T follicular helper cell (primary cell): Measurements from ENCODE around the gene CACNG5.

ENCODE experiments used
- DNase-seq: peaks from one replicate; pipeline ENCODE4 v3.0.0-alpha.2; 2020; ENCODE audit warnings: low read depth

Gene CACNG5

DNA sequence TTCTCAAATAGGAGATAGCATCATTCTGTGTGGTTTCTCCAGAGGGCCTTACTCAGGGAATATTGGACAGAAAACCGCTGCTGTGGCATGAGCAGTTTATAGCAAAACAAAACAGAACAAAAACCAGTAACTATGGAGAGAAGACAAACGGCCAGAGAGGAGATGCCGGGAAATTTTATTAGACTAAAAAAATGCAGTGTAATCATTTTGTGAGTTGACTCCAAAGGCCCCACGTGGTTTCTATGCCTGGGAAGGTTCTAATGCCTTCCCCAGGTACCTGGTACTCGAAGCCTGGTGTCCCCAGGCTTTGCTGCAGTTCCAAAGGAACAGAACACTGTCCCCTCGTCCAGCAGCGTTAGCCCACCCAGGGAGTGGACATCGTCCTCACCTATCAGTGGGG is 12.9 kb upstream of the CACNG5 start:
- no peak for DNase-seq

DNA sequence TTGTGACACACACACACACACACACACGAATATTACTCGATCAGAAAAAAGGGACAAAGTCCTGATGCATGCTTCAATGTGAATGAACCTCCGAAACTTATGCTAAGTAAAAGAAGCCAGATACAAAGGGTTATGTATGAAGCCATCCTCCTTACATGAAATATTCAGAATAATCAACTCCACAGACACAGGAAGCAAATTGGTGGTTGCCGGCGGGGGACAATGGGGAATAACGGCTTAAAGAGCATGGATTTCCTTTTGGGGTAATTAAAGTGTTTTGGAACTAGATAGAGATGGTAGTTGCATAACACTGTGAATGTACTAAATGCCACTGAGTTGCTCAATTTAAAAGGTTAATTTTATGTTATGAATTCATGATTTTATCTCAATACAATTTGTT is 8.1 kb upstream of the CACNG5 start:
- DNase-seq: no peak

DNA sequence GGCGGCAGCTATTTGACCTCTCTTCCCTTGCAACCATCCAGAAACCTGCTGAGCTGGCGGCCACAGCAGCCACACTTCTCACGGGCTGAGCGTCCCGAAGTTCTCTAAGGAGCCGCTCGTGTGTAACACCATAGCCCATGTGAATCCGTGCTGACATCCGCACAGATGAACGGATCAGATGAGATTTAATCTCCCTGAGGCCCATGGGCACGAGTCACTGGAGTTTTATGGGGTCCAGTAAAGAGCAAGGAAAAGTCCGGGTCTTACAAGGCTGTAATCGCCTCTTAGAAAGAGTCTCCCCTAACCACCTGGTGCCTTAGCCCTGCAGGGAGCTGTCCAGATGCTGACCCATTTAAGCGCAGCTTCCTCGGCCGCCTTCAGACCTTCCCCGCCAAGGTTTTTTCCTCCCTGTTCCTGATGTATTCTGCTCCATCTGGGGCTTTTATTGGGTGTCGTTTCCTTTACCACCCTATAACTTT is 5.5 kb upstream of the CACNG5 start:
- DNase-seq: no peak

DNA sequence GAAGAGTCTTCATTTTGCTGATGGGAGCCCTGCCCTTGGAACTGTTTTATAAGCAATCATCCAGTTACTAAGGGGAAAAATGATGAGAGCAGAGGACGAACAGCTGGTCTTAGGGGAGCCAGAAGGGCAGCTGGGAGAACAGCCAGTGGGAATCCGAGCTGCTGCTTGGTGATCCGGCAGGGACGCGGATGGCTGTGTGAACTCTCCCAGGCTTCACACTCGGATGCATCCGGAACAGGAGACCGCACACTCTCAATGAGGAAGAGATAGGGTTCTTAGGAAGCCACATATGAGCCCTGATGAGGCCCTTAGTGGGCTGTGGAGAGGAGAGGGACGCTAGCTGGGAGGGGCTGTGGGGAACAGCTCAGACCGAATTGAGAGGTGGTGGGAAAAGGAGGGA is 5.0 kb upstream of the CACNG5 start:
- DNase-seq: no peak

DNA sequence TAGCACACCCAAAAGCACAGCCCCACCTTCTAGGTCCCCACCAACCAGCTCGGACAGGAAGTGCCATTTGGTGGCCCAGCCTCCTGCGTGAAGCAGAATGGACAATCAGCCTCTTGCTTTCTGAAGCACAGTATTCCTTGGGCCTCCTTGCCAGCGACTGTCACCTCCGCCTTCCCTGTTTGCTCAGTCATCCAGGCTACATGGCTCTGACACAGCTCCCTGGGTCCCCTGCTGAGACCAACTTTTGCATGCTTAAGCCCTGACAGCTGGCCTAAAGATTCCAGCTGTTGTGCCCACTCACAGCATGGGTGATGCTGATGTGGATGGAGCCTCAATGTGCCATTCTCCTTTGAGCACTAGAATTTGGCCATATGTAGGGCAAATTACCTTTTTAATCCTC is 4.5 kb upstream of the CACNG5 start:
- no peak for DNase-seq

DNA sequence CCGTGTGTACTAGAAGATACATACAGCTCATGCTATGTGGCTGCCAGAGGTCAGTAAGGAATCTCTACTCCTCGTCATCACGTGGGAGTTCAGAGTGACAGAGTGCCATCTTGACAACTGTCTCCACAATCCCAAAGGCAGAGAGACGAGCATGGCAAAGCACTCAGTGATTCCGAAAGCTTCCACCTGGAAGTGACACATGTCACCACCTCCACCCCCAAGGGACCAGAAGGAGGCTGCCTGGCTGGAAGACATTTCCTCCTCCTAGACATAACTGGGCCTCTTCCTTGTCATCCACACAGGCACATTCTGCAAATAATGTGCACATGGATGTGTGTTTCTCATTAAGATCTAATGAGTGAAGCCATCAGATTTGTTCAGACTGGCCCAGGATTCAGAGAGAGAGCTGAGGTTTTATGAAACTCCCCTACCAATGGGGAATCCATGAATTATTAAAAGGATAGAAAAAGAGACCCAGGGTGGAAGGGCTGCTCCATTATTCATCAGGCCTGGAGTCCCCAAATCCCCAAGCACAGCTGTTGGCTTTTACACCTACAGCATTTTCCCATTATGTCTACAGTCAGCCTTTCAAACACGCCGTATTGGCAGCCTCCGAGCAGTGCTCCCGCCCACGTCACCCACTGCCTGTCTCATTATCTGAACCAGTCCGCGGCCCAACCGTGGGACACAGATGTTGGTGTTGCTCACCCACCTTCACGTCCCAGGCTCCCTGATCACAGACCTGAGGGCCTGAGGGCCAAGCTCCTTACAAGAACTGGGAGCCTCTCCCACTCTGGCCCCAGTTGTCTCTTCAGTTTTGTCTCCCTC is 3.3 kb upstream of the CACNG5 start:
- DNase-seq: no peak

DNA sequence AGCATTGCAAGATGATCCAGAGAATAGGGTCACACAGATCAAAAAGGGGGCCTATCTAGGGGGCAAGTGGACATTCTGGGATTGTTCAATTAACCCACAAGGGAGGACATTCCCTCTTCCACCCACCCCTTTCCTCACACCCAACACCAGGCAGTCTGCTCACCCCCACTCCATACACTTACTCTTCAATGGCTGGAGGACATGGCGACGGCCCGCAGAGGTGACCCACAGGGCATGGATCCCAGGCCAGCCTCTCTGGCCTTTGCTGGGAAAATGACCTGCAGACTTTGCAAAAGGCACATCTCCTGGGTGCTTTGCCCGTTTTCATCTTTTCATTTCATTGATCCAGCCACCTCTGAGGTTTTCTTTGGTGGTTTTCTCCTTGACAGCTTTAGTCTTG is 1.7 kb upstream of the CACNG5 start:
- no peak for DNase-seq

DNA sequence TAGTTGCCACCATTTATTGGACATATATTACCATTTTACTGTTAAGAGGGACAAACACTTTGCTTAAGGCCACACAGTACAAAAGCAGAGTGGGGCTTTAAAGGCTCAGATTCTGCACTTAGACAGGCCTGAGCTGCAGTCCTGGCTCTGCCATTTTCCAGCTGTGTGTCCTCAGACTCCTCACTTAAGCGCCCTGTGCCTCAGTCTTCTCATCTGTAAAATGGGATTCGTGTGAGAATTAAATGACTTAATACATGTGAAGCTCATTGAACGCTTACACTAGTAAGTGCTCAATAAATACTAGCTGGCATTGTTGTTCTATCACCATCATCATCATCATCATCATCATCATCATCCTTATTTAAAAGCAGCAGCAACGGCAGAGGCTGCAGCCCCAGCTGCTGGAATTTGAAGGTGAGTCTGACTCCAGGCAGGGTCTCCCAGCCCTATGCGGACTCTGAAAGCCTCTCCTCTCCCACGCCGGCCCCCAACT is 445 bp upstream of the CACNG5 start:
- DNase-seq: no peak

DNA sequence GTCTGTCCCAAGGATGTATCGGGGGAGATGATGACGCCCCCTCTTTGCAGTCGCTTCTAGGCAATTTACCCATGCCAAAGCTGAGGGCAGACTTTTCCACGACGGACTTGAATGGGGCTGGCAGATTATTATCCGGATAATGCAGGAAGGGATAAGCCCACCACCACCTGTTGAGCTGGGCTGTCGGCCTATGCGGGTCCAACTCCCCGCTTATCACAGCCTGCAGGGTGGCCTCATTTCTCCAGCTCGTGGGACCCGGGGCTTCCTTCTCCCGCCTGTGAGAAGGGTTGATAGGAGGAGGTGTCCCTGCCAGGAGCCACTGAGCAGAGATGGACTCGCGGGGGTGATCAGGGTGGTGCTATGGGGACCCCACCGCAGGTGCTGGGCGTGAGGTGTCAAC is 559 bp downstream of the CACNG5 start:
- no peak for DNase-seq

DNA sequence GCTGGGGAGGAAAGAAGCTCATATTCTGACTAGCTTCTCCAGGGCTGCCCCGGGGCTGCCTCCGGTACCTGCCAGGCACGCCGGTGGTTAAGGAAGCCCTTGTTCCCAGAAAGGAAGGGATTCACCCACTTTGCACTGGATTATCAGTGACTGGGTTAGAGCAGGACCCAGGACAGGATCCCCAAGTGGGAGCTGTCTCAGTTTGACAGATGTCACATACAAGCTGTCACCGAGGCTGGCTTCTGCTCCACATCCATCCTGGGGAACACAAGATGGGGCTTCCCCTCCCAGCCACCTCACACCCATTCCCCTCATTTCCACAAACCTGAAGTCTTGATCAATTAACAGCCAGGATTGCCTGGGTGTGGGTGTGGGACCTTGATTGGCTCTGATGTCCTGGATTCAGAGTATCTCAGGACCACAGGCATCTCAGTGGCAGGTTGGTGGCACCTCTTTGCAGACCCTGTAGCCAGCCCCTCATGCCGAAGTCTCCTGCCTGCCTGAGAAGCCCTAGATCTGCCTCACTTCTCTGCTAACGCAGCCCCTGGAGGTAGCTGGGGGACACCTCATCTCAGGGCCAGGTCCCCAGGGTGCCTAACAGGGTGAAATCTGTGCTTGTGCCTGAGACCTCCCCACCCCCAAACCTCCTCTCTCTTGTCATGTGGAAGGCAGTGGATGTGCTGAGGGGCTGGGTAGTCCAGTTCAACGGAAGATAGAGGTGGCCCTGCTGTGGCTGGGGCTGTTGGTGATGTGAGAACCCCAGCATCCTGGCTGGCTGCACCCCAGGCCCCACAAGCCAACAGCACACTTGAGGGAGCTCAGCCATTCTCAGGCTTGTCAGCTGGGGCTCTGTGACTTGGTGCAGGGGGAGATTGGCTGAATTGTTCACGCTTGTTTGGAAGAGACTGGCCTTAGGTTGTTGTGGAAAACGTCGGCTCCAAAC is 1.4 kb downstream of the CACNG5 start:
- DNase-seq: no peak

DNA sequence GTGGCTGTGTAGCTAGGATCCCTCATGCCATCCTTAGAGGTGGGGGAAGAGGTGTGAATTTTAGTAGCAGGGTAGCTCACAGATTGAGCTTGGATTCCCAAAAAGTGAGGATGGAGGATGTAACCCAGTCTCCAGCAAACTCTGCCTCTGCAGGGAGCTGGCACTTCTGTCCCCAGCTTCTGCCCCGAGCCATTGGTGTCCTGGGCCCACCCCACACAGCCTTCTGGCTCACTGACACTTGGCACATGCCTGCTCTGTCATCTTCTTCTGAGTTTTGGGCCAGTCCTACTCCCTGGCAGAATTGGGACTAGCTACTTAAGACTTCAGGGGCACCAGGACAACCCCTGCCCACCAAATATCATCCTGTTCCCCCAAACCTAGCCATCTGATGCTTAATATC is 2.3 kb downstream of the CACNG5 start:
- DNase-seq: no peak

DNA sequence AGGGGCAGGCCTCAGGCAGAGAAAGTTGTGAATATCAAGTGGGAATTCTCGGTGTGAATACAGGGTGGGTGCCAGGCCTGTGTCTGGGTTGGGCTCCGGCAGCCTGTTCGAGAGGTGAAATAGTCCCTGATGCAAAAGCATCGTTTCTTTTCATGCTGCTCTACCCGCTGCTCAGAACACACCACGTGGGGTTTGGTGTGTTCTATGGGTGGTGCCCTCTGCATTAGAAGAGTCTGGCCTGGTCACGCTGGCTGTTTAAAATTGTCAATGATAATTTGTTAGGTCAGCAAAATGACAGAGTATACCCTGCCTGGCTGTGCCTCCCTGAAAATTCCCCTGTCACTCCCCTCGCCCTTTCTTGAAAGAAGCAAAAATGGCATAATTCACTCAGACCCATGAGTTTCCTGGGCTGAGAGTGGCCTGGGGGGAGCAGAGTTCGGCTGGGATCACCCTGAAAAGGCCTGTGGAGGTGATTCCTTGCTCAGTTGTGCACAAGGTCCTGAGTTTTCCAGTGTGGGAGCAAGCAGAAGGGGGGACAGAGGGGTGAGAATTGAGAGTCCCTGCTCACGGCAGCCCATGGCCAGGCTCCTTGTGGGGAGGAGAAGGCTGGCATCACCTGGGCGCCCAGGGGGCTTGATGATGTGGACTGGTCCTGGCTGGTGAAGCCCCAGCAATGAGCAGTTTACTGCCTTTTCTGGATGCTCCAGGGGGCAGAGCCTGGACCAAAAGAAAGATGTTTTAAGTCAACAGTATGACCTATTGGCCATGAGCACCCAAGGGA is 3.2 kb downstream of the CACNG5 start:
- no peak for DNase-seq

DNA sequence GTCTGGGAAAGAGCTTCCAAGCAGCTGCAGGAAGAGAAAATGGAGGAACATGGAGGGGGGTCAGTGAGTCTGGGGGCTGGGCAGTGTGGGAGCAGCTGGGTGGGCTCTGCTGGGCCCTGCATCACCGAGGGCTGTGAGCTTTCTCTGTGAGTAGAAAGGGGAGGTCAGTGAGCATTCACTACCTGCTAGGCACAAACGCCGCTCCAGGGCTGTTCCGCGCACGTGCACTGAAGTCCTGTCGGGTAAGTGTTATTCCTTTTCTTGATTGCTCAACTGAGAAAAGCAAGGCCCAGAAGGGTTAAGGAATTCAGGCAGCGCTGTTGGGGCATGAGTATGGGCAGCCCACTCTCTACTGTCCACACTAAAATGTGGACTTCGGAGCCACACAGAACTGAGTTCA is 4.7 kb downstream of the CACNG5 start:
- DNase-seq: no peak

DNA sequence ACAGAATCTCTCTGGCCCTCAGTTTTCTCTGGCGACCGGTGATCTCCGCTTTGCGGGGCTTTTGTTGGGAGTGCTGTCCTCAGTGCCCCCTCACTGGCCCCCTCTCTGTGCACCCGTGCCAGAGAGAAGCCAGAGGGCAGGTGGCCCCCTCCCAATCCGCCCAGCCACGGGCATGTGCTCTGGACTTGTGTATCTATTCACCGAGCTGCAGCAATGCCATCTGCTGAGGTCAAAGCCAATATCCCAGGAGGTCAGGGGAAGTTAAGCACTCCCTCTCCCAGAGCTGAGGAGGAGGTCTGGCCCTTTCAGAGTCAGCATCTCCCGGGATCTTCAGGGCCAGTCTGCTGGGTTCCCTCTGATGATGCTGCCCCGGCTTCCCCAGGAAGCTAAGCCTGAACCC is 5.1 kb downstream of the CACNG5 start:
- no peak for DNase-seq

DNA sequence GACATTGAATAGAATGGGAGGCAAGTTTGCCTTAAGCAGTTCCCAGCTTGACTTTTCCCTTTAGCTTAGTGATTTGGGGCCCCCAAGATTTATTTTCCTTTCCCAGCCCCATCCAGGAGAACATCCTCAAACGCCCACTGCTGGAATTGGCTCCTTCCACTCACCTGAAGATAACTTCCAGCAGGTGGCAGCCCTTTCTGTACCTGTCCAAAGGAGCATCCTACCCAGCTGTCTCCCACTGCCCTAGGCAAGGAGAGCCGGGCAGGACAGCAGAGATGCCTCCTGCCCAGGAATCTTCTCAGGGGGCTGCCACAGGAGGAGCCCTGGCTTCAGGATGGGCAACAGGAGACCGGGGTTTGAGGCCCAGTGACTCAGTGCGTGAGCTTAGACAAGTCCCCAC is 6.4 kb downstream of the CACNG5 start:
- DNase-seq: no peak

DNA sequence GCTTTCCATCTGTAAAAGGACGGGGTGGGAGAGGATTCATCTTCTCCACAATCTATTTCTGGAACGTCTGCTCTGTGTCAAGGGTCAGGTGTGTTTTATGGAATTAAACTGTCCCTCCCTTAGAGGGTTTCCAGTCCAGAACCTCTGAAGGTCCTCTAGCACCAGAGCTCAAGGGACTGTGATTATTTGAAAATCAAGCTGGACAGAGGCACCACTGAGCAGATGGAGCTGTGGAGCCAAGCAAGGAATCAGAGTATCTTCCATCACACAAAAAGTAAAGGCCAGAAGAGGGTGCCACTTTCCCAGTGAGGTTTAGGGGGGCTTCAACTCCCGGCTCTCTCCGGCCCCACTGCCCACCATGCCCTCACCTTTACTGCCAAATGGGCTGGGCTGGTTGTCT is 6.8 kb downstream of the CACNG5 start:
- DNase-seq: no peak

DNA sequence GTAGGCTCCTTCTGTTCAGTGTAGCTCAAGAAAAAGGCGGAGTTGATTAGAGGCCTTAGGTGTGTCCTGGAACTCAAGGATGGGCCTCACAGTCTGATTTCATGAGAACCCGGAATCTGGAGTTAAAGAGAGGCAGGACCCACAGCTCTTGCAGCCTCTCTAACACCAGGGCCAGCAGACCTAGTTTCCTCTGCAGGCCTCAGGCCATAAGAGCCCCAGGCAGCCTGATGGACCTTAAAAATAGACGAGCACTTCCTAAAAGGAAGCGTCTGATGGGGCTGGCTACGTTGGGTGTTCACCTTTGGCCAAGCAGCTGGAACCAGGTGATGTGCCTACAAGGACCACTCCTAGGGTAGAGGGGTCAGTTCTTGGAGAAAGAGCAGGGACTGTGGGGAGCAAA is 7.6 kb downstream of the CACNG5 start:
- DNase-seq: no peak

DNA sequence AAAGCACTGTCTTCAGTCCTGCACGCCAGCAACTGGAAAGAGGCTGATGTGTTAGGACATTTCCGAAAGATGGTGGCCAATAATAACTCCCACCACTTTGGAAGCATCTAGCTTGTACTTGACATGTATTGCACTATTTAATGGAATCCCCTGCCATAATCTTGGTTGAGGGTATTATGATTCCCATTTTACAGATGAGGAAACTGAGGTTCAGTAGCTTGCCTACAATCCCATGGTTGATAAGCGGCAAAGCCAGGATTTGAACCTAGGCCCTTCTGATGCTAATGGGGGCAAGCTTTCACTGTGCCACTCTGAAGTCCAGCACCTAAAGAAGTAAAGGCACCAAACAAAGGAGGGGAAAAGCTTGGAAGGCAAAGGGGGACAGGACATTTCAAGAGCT is 8.0 kb downstream of the CACNG5 start:
- no peak for DNase-seq

DNA sequence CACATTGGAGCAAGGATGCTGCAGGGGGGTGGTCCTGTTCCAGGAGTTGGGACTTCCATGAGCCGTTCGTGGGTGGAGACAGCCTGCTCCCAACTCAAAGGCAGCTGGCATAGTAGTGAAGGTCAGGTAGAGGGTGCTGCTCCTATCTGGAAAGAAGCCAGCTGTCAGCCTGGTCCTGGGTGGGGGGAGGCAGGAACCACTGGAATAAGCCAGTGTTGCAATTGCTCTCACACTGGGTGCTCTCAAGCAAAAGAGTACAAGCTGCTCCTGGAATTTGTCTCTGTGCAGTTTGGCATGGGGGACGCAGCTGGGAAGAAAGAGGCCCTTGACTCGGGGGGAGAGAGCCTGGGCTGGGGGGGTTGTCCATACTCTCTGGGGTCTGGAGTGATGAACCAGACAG is 8.7 kb downstream of the CACNG5 start:
- DNase-seq: no peak

DNA sequence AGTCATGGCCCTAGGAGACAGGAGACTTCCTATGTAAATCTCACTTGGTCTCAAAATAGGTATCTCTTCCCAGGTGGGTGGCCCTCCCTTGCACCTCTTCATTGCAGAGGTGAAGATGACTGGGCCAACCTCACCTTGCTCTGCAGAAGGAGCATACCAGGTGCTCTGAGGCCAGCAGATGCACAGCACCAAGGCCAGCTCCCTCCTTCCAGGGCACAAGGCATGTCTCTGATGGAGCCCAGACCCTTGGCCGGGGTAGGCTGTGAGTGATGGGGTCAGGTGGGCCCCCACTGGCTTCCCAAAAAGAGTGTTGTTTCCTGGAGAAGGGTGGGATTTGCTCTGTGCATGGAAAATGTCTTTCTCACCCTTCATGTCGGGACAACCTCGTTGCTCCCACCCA is 12.8 kb downstream of the CACNG5 start:
- DNase-seq: no peak

DNA sequence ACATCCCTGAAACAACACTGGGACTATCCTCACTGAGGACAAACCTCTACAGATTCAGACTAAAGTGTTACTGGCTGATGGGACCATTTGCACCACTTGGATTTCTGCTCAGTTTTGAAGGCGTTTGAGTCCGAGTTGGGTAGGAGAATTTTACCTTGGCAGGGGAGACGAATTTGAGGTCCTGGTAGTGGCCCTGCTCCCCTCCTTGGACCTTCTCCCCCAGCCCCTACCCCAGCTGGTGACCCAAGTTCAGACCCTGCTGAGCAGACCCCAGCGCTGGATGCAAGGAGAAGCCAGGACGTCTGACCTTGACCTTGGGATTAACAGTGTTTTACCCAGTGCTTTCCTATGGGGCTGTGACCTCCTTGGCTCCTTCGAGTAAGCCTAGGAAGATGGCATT is 13.6 kb downstream of the CACNG5 start:
- DNase-seq: no peak

DNA sequence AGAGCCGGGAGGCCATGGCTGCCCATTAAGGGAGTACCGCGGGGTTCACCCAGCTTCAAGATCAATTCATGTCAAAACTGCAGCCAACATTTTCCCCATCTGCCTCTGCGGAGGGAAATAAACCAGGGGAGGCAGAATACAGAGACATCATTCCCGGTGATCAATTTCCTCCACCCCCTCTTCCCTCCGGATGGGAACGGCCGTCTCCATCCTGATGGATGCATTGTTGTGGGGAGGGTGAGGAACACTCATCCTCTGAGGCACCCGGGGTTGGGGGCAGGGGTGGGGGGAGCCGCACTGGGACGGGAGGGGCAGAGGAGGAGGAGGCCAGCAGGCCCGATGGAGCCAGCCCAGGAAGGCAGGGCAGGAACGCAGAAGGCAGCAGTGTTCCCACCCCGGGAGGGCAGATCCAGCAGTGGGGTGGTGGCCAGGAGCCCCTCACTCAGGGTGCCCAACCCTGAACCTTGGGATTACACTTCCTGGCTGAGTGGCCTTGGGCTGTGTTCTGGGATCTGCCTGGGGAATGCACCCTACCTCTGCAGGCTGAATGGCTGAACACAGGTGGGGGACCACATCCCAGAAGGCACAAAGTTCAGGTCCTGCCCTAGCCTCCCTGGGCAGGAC is 14.2 kb downstream of the CACNG5 start:
- DNase-seq: no peak
